Measurements from ENCODE around the gene LCE3E. TPM values are rescaled to one million over a fixed set of nuclear protein-coding genes. Genes with fewer than 3 reads are reported as not detected.
A peak's percentile ranks its signal among the peaks of the same experiment; 100 is the strongest.

The LCE3E gene
- total RNA-seq, 1 experiment from 2014 or later = not detected

DNA sequence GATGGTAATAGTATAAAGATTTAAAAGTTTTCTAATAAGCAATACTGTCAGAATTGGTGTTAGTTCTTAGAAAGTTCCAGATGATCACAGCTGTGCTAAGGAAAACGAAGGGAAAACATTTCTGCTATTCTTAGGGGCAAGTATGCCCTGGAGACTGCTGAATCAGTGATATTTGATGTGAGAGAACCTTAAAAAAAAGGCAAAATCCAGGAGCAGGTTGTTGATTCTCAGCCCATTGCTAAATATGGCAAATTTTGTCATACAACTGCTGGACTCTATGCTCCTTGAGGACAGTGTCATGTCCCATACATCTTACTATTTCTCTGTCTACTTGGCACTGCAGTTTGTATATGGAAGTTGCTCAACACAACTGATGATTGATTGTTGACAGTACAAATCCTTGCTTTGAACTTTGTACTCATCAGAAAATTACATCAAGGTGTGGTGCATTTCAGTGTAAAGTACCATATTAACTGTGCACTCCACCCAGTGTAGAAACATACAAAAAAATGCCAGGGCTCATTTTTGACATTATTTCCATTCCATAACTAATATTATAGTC lies 41.4 kb downstream of the LCE3E start:
- no TSS peak for BruUV-seq (replicated peaks)

GRCh38 chr1:152520561-152521090 lies 46.0 kb downstream of the LCE3E start:
- Histone ChIP-seq H3K4me3 (ENCODE audit: low read depth, low read length) (no peak overlapping the region), H3K4me1 (peaks cover 10% of the 10 kb centered on the region), H3K9me3 (peaks cover 13% of the 10 kb centered on the region), H3K36me3 (ENCODE audit: control insufficient read depth, insufficient read depth, low read length) (no peaks in the 10 kb centered on the region; the same call in 1 of the 2 replicates), H3K27me3 (replicated peaks; ENCODE audit: control insufficient read depth, insufficient read depth, low read length) (no peaks in the 10 kb centered on the region)
- H3K9me3 Mint-ChIP-seq (ENCODE audit: unreplicated experiment) = no peaks in the 10 kb centered on the region
- no peak for DNase-seq
- BruUV-seq (replicated peaks) = no TSS peak
- no peak overlapping the region for H3K27ac Mint-ChIP-seq (ENCODE audit: unreplicated experiment)
- CTCF ChIA-PET = no interaction called here
- intact Hi-C loops (cut with micrococcal nuclease; ENCODE audit: unreplicated experiment) = no loop called here
- H3K36me3 Mint-ChIP-seq (ENCODE audit: insufficient read depth, unreplicated experiment) = no peaks in the 10 kb centered on the region
- H3K4me3 Mint-ChIP-seq (ENCODE audit: unreplicated experiment) = no peak overlapping the region
- POLR2A ChIA-PET = no interaction called here
- TF ChIP-seq, protein P1, sequence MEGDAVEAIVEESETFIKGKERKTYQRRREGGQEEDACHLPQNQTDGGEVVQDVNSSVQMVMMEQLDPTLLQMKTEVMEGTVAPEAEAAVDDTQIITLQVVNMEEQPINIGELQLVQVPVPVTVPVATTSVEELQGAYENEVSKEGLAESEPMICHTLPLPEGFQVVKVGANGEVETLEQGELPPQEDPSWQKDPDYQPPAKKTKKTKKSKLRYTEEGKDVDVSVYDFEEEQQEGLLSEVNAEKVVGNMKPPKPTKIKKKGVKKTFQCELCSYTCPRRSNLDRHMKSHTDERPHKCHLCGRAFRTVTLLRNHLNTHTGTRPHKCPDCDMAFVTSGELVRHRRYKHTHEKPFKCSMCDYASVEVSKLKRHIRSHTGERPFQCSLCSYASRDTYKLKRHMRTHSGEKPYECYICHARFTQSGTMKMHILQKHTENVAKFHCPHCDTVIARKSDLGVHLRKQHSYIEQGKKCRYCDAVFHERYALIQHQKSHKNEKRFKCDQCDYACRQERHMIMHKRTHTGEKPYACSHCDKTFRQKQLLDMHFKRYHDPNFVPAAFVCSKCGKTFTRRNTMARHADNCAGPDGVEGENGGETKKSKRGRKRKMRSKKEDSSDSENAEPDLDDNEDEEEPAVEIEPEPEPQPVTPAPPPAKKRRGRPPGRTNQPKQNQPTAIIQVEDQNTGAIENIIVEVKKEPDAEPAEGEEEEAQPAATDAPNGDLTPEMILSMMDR (IDR thresholded peaks at IDR 0.05; ENCODE audit: insufficient read depth in 1 of 2, low read depth in 1 of 2, low read length in 1 of 2, severe bottlenecking in 1 of 2, unreplicated experiment in 1 of 2) = no peak
- H3K27me3 Mint-ChIP-seq (ENCODE audit: insufficient read depth, unreplicated experiment) = no peaks in the 10 kb centered on the region
- no peaks in the 10 kb centered on the region for H3K4me1 Mint-ChIP-seq (ENCODE audit: low read depth, unreplicated experiment)

More for the DNA sequence above, 41.4 kb downstream of the LCE3E start:
- H3K4me1 ChIP-seq = peaks cover 17% of the 10 kb centered on the region
- peaks cover 20% of the 10 kb centered on the region for H3K9me3 ChIP-seq
- Mint-ChIP-seq H3K4me1 (ENCODE audit: low read depth, unreplicated experiment) (no peaks in the 10 kb centered on the region), H3K27me3 (ENCODE audit: insufficient read depth, unreplicated experiment) (no peaks in the 10 kb centered on the region), H3K27ac (ENCODE audit: unreplicated experiment) (no peak overlapping the region), H3K9me3 (ENCODE audit: unreplicated experiment) (peaks cover 25% of the 10 kb centered on the region), H3K36me3 (ENCODE audit: insufficient read depth, unreplicated experiment) (no peaks in the 10 kb centered on the region), H3K4me3 (ENCODE audit: unreplicated experiment) (no peak overlapping the region)
- TF ChIP-seq, protein P1 (IDR thresholded peaks at IDR 0.05; ENCODE audit: insufficient read depth in 1 of 2, low read depth in 1 of 2, low read length in 1 of 2, severe bottlenecking in 1 of 2, unreplicated experiment in 1 of 2) = no peak
- POLR2A ChIA-PET = no interaction called here
- no peaks in the 10 kb centered on the region for H3K27me3 ChIP-seq (replicated peaks; ENCODE audit: control insufficient read depth, insufficient read depth, low read length)
- H3K36me3 ChIP-seq (ENCODE audit: control insufficient read depth, insufficient read depth, low read length) = no peaks in the 10 kb centered on the region; the same call in 1 of the 2 replicates
- no peak overlapping the region for H3K4me3 ChIP-seq (ENCODE audit: low read depth, low read length)
- intact Hi-C loops (cut with micrococcal nuclease; ENCODE audit: unreplicated experiment) = loop anchor here (1.0 kb wide), 2 partner anchors 10 to 23 kb away; no protein-coding TSS in a partner anchor
- peak in 1 of 2 experiments; percentile 29 for DNase-seq
- CTCF ChIA-PET = no interaction called here

GRCh38 chr1:152519851-152520250 lies 46.7 kb downstream of the LCE3E start:
- no peak for DNase-seq
- H3K4me1 ChIP-seq = peaks cover 4% of the 10 kb centered on the region
- no peak overlapping the region for H3K4me3 ChIP-seq (ENCODE audit: low read depth, low read length)
- no TSS peak for BruUV-seq (replicated peaks)
- no peaks in the 10 kb centered on the region for H3K27me3 ChIP-seq (replicated peaks; ENCODE audit: control insufficient read depth, insufficient read depth, low read length)
- Mint-ChIP-seq H3K27ac (ENCODE audit: unreplicated experiment) (no peak overlapping the region), H3K9me3 (ENCODE audit: unreplicated experiment) (no peaks in the 10 kb centered on the region), H3K27me3 (ENCODE audit: insufficient read depth, unreplicated experiment) (no peaks in the 10 kb centered on the region), H3K36me3 (ENCODE audit: insufficient read depth, unreplicated experiment) (no peaks in the 10 kb centered on the region), H3K4me1 (ENCODE audit: low read depth, unreplicated experiment) (no peaks in the 10 kb centered on the region), H3K4me3 (ENCODE audit: unreplicated experiment) (no peak overlapping the region)
- TF ChIP-seq, protein P1 (IDR thresholded peaks at IDR 0.05; ENCODE audit: insufficient read depth in 1 of 2, low read depth in 1 of 2, low read length in 1 of 2, severe bottlenecking in 1 of 2, unreplicated experiment in 1 of 2) = no peak
- ChIA-PET POLR2A (no interaction called here), CTCF (no interaction called here)
- no peaks in the 10 kb centered on the region; the same call in 1 of the 2 replicates for H3K36me3 ChIP-seq (ENCODE audit: control insufficient read depth, insufficient read depth, low read length)
- intact Hi-C loops (cut with micrococcal nuclease; ENCODE audit: unreplicated experiment) = no loop called here
- peaks cover 13% of the 10 kb centered on the region for H3K9me3 ChIP-seq

Measured in Caco-2 (cell line).